ENCODE results near the gene ZDHHC23. TPM values are rescaled to one million over a fixed set of nuclear protein-coding genes. Genes with fewer than 3 reads are reported as not detected.

Gene ZDHHC23
- total RNA-seq, 2 donors from 2014 or later, result 5.6 to 7.0 TPM

DNA sequence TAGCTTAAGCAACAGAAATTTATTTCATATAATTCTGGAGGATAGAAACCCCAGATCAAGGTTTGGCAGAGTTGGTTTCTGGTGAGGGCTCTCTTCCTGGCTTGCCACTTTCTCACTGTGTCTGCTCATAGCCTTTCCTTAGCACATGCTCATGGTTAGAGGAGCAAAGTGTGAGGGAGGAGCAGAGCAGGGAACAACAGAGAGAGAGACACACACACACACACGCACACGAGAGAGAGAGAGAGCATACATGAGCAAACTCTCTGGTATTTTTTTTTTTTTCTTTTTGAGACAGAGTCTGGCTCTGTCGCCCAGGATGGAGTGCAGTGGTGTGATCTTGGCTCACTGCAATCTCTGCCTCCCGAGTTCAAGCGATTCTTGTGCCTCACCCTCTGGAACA is 36.8 kb upstream of the ZDHHC23 start:
- H3K27ac ChIP-seq, result no peak overlapping the region
- peaks cover 0 to 2% of the 10 kb centered on the region in 2 donors for H3K36me3 ChIP-seq (replicated peaks in 1 of 2; ENCODE audit: insufficient read depth in 1 of 2, low read depth in 2 of 2)
- intact Hi-C loops (cut with DNase I), result loop anchor here (5.0 to 10.0 kb wide), 2 partner anchors 69 to 176 kb away; no protein-coding TSS in a partner anchor
- H3K4me1 ChIP-seq, result peaks cover 6% of the 10 kb centered on the region
- no peak for ATAC-seq
- DNase-seq, result no peak
- H3K27me3 ChIP-seq, result no peaks in the 10 kb centered on the region
- WGBS, 2 donors, result 58 to 80% methylated on average over 3 to 5 of the region's 5 CpGs
- TF ChIP-seq, protein P1, sequence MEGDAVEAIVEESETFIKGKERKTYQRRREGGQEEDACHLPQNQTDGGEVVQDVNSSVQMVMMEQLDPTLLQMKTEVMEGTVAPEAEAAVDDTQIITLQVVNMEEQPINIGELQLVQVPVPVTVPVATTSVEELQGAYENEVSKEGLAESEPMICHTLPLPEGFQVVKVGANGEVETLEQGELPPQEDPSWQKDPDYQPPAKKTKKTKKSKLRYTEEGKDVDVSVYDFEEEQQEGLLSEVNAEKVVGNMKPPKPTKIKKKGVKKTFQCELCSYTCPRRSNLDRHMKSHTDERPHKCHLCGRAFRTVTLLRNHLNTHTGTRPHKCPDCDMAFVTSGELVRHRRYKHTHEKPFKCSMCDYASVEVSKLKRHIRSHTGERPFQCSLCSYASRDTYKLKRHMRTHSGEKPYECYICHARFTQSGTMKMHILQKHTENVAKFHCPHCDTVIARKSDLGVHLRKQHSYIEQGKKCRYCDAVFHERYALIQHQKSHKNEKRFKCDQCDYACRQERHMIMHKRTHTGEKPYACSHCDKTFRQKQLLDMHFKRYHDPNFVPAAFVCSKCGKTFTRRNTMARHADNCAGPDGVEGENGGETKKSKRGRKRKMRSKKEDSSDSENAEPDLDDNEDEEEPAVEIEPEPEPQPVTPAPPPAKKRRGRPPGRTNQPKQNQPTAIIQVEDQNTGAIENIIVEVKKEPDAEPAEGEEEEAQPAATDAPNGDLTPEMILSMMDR (IDR thresholded peaks at IDR 0.05), result no peak
- no peak for TF ChIP-seq POLR2A (IDR thresholded peaks at IDR 0.05)
- no peaks in the 10 kb centered on the region for H3K9me3 ChIP-seq
- H3K4me3 ChIP-seq, result no peak overlapping the region

DNA sequence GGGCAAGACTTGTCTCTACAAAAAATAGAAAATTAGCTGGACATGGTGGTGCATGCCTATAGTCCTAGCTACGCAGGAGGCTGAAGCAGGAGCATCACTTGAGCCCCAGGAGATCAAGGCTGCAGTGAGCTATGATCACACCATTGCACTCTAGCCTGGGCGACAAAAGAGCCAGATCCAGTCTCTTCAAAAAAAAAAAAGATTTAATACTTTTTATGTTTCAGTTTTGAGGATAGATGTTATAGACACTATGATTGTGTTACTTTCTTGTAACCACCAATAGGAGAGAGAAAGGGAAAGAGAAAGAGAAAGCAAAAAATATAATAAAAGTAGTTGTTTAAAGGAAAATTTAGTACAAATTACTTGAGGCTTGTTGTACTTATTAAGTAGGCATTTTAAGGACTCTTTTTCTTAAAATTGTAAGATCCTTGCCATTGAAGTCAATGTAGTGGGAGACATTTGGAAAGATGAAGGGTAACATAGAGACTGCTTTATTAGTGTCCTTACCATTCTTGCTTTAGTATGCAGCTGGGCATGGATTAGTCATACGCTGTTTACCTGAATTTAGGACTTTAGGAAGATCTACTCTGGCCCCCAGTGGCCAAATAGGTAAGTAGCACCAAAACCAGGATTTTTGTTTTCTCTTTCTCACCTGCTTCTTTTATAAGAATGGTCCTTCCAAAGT is 35.1 kb upstream of the ZDHHC23 start:
- H3K4me3 ChIP-seq, result no peak overlapping the region
- no peak for TF ChIP-seq POLR2A (IDR thresholded peaks at IDR 0.05)
- TF ChIP-seq, protein P1 (IDR thresholded peaks at IDR 0.05), result peak; percentile 39 to 92 (median 84)
- DNase-seq (peak; percentile 48 to 79 (median 63)), ATAC-seq (peak; percentile 99)
- intact Hi-C loops (cut with DNase I), result loop anchor here (5.0 to 10.0 kb wide), 2 partner anchors 70 to 178 kb away; no protein-coding TSS in a partner anchor
- H3K4me1 ChIP-seq, result peaks cover 6% of the 10 kb centered on the region
- peak overlapping the region in 2 of 4 donors; percentile 17 to 35 for H3K27ac ChIP-seq
- no peaks in the 10 kb centered on the region for H3K27me3 ChIP-seq
- H3K9me3 ChIP-seq, result no peaks in the 10 kb centered on the region
- H3K36me3 ChIP-seq (replicated peaks in 1 of 2; ENCODE audit: insufficient read depth in 1 of 2, low read depth in 2 of 2), result peaks cover 0 to 4% of the 10 kb centered on the region in 2 donors
- 55 to 62% methylated on average over 3 of the region's 3 CpGs for WGBS, 2 donors

DNA sequence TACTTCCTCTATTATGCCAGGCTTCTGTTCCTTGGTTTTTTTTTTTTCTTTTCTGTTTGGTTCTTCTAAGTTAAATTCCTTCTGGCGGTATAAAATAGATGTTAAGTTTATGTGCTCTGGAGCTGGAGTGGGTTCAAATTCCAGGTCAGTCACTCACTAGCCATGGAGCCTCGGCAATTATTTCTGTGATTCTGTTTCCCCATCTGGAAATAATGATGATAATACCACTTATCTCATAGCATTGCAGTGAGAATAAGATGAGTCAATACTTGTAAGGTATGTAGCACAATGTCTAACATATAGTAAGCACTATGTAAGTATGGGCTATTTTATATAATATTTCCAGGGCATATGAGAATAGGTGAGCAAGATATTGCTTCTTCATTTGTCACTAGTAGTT is 33.2 kb upstream of the ZDHHC23 start:
- Histone ChIP-seq H3K27me3 (no peaks in the 10 kb centered on the region), H3K36me3 (replicated peaks in 1 of 2; ENCODE audit: insufficient read depth in 1 of 2, low read depth in 2 of 2) (peaks cover 0 to 4% of the 10 kb centered on the region in 2 donors), H3K4me3 (no peak overlapping the region), H3K9me3 (no peaks in the 10 kb centered on the region), H3K27ac (no peak overlapping the region), H3K4me1 (peaks cover 6% of the 10 kb centered on the region)
- TF ChIP-seq POLR2A (IDR thresholded peaks at IDR 0.05), result no peak
- TF ChIP-seq, protein P1 (IDR thresholded peaks at IDR 0.05), result no peak
- WGBS, 2 donors, result 76 to 93% methylated on average over 2 of the region's 2 CpGs
- ATAC-seq, result no peak
- DNase-seq, result no peak
- intact Hi-C loops (cut with DNase I), result loop anchor here (5.0 to 10.0 kb wide), 2 partner anchors 72 to 180 kb away; no protein-coding TSS in a partner anchor

DNA sequence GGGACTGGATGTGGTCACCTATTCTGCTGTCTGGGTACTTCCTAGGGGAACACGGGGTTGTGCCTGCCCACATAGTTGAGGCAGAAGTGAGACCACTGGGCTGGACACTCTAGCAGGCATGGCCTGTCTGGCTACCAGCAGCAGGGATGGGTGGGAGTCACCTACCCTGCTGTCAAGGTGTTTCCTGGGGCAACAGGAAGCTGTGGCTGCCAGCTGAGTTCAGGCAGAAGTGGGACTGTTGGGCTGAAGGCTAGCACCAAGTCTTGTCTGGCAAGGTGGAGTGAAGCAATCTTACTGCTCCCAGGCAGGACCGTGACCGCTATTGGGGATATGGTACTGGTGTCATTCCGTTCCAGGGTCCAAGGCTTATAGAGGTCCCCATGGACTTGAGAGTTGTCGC is 20.3 kb upstream of the ZDHHC23 start:
- no peak for ATAC-seq

More for the DNA sequence above, 20.3 kb upstream of the ZDHHC23 start:
- intact Hi-C loops (cut with DNase I), result no loop called here
- no peak overlapping the region for H3K4me3 ChIP-seq
- no peak for TF ChIP-seq POLR2A (IDR thresholded peaks at IDR 0.05)
- TF ChIP-seq, protein P1 (IDR thresholded peaks at IDR 0.05), result no peak
- H3K4me1 ChIP-seq, result no peaks in the 10 kb centered on the region
- no peaks in the 10 kb centered on the region for H3K27me3 ChIP-seq
- H3K36me3 ChIP-seq (replicated peaks in 1 of 2; ENCODE audit: insufficient read depth in 1 of 2, low read depth in 2 of 2), result peaks cover 0 to 2% of the 10 kb centered on the region in 2 donors
- H3K27ac ChIP-seq, result no peak overlapping the region
- no peaks in the 10 kb centered on the region for H3K9me3 ChIP-seq
- no peak for DNase-seq
- 76 to 84% methylated on average over 5 of the region's 5 CpGs for WGBS, 2 donors
